ENCODE measurements around the gene CLBA1.
A peak's percentile ranks its signal among the peaks of the same experiment; 100 is the strongest.

The CLBA1 gene

DNA sequence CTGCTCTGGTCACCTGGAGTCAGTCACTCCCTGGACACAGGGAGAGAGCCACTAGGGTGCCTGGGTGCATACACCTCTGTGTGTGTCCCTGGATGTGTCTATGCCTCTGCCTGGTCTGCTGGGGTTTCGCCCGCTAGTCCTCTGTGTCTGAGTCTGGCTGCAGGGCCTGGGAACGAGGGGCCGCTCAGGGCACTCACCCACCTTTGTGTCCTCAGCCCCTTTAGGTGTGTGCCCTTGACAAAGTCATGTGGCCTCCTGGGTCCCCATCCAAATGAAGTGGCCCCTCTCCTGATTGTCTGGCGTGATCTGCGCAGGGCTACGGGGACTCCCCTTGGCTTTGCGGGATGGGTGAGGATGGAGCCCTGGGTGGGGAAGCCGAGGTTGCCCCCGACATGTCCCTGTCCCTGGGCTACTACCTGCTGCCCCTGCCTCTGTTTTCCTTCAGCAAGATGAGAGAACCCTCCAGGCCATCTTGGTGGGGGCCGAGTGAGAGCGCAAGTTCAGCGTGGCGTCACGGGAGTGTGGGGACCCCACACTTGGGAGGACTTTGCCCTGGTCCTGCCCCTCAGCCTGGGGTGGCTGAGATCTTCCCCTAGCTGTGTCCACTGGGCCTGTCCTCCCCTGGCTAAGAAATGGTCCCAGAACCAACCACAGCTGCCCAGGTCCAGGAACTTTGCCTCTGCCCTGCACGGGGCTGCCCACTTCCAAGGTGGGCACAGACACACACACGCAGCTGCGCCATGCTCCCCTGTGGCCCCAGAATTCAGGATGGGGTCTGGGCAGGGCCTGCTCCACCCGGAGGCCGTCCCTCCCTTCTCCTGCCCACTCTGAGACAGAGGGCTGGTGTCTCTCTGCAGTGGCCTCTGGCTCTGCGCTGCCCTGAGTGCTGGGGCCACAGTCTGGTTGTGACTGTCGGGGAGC is 4.7 kb upstream of the CLBA1 start:
- H3K4me3 ChIP-seq (ENCODE audit: low read length), result no peak overlapping the region
- H3K4me1 ChIP-seq (ENCODE audit: control insufficient read depth, insufficient read depth, low read length), result peaks cover 25% of the 10 kb centered on the region
- H3K9ac ChIP-seq (ENCODE audit: low read length), result no peak overlapping the region

DNA sequence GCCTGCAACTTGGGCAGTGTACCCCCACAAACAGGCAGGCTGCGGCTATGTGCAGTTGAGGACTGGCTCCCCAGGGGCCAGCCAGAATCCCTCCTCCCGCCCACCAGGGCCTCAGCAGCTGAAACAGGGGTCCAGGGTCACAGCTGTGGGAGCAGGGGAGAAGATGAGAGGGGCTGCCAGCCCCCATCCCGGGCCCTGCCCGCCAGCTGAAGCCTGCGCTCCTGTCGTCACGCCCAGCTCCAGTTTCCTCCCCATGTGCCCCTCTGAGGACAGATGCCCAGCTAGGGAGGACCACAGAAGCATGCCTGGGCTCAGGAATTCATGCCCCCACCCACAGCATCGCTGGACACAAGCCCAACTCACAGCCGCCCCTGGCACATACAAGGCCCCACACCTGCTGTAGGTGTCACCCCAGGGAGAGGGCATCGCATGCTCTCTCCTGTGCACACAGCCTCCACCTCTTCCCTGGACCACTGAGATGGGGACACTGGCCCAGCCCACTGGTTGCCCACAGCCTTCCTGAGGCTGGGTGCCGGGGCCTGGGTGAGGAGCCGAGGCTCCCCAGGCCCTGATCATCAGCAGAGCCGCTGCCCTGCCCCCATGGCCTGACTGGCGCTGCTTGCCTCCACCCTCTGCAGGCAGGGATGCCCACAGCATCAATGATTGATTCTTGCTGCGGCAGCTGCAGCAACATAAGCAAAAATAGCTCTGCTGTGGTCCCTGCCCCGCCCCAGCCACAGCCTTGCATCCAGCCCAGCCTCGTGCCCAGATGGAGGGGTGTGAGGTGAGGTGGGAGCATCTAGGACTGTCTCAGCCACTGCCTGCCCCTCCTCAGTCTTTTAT is 3.7 kb upstream of the CLBA1 start:
- Histone ChIP-seq H3K4me1 (ENCODE audit: control insufficient read depth, insufficient read depth, low read length) (peaks cover 23% of the 10 kb centered on the region), H3K4me3 (ENCODE audit: low read length) (no peak overlapping the region), H3K36me3 (ENCODE audit: control insufficient read depth, insufficient read depth, low read length) (no peaks in the 10 kb centered on the region), H3K9ac (ENCODE audit: low read length) (no peak overlapping the region), H3K27me3 (ENCODE audit: control insufficient read depth, insufficient read depth, low read length) (peaks cover 21% of the 10 kb centered on the region), H3K9me3 (ENCODE audit: control insufficient read depth, low read length) (no peaks in the 10 kb centered on the region)

More for the DNA sequence above, 4.7 kb upstream of the CLBA1 start:
- Histone ChIP-seq H3K9me3 (ENCODE audit: control insufficient read depth, low read length) (no peaks in the 10 kb centered on the region), H3K27me3 (ENCODE audit: control insufficient read depth, insufficient read depth, low read length) (peaks cover 29% of the 10 kb centered on the region), H3K36me3 (ENCODE audit: control insufficient read depth, insufficient read depth, low read length) (no peaks in the 10 kb centered on the region)

DNA sequence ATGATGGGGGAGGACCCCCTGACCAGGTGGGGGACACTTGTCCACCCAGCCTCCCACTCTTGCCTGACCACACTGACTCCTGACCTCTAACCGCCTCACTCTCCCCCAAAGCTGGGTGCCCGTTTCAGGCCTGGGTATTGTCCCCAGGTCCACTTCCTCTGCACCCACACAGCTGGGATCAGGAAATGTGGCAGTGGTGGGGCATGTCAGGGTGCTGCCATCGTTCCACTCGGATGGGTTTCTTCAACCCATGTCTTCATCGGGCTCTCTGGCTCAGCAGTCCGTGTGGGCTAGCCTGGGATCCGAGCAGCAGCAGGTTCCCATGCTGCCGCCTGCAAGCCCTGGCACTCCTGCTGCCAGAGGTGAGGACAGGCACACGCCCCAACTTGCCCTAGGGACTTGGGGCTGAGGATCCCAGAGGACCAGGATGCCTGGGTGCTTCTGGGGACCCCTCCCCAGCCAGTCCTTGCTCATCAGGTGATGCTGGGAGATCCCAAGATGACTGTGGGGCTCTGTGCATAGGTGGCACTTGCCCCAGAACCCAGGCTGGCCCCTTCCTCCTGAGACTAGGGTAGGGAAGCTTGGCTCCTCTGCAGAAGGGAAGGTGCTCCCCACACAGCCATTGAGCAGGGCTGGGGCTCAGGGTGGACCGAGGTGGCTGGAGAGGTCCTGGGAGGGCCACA is 2.9 kb upstream of the CLBA1 start:
- no peak overlapping the region for H3K4me3 ChIP-seq (ENCODE audit: low read length)
- H3K4me1 ChIP-seq (ENCODE audit: control insufficient read depth, insufficient read depth, low read length), result peaks cover 16% of the 10 kb centered on the region
- no peaks in the 10 kb centered on the region for H3K9me3 ChIP-seq (ENCODE audit: control insufficient read depth, low read length)
- H3K9ac ChIP-seq (ENCODE audit: low read length), result no peak overlapping the region
- H3K27me3 ChIP-seq (ENCODE audit: control insufficient read depth, insufficient read depth, low read length), result peaks cover 13% of the 10 kb centered on the region
- no peaks in the 10 kb centered on the region for H3K36me3 ChIP-seq (ENCODE audit: control insufficient read depth, insufficient read depth, low read length)

DNA sequence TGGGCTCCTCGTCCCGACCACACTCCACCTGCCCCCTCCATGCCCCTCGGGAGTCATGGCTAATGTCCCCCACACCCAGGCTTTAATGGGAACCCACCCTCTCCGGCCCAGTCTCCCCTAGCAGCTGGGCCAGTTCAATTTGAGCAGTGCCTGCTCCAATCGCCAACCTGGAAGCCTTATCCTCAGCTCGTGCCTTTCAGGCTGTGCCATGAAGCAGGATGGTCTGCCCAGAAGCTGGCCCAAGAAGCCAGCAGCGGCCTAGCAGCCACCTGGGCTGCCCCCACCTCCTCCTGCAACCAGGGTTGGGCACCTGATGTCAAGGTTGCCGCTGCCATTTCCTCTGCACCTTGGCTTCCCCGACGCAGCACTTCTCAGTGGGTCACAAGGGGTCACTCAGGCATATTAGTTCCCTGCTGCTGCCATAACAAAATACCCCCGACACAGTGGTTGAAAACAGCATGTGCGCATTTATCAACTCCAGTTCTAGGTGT is 2.3 kb upstream of the CLBA1 start:
- Histone ChIP-seq H3K4me1 (ENCODE audit: control insufficient read depth, insufficient read depth, low read length) (peaks cover 12% of the 10 kb centered on the region), H3K9ac (ENCODE audit: low read length) (no peak overlapping the region), H3K36me3 (ENCODE audit: control insufficient read depth, insufficient read depth, low read length) (no peaks in the 10 kb centered on the region), H3K4me3 (ENCODE audit: low read length) (no peak overlapping the region), H3K27me3 (ENCODE audit: control insufficient read depth, insufficient read depth, low read length) (peaks cover 10% of the 10 kb centered on the region), H3K9me3 (ENCODE audit: control insufficient read depth, low read length) (no peaks in the 10 kb centered on the region)

DNA sequence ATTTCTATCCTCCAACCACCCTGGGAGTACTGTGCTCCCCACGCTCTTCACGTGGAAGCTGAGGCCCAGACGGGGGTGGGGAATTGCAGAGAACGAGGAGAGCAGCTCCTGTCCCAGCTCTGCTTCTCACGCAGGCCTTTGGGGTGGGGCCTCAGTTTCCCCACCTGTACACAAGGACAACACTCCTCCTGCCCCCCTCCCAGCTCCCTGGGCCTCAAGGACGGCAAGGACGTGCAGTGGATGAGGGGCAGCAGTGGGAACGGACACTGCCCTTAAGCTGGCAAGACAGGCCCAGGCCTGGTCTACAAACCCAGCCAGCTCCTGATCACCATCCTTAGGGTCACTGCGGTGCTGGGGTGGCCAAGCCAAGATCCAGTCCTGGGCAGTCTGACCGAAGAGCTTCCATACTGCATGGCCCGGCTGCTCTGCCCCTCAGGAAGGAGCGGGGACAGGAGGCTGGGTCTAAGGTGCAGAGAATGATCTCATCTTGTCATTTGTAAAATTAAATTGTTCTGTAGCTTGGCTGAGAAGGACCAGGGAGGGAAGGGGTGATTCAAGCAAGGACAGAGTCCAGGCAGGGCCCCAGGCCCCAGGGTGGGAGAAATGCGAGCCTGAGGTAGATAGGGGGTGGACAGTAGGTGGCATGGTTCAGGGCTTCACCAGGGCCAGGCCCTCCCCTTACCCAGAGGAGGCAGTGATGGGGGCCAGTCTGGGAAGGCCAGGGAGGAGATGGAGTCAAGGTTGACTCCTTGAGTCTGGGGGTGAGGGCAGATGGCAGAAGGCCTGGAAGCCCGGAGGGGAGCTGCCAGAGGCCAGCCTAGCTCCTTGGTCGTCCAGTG is 1.3 kb upstream of the CLBA1 start:
- Histone ChIP-seq H3K4me1 (ENCODE audit: control insufficient read depth, insufficient read depth, low read length) (peaks cover 8% of the 10 kb centered on the region), H3K9ac (ENCODE audit: low read length) (no peak overlapping the region), H3K27me3 (ENCODE audit: control insufficient read depth, insufficient read depth, low read length) (peaks cover 2% of the 10 kb centered on the region), H3K36me3 (ENCODE audit: control insufficient read depth, insufficient read depth, low read length) (no peaks in the 10 kb centered on the region), H3K4me3 (ENCODE audit: low read length) (no peak overlapping the region), H3K9me3 (ENCODE audit: control insufficient read depth, low read length) (no peaks in the 10 kb centered on the region)

DNA sequence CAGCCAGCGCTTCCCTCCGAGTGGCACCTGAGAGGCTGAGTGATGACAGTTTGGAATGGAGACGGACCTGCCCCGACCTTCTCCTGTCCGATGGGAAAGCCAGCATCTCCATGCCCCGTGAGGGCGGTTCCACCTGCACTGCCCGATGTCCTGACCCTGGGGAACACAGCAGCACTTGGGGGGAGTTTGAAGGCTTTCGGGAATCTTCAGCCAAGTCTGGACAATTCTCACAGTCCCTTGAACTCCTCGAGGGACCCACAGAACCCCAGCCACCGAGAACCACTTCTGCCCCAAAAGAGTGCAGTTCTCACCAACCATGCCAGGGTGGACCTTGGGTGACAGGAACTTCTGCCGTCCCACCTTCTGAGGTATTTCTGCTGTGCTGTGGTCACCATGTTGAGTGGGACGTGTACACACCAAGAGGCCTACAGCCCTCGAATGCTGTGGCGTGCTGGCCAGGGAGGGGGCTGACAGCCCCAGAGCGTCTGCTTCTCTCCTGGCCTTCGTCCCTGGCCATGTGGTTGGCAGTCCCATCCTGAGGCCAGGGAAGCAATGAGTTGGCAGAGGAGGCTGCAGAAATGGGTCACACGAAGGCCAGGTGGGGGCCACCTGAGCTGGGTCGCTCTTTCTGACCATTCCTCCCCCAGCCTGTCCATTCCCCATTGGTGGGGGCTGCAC is 1.0 kb downstream of the CLBA1 start:
- H3K9ac ChIP-seq (ENCODE audit: low read length), result peak overlapping the region; percentile 71
- no peaks in the 10 kb centered on the region for H3K27me3 ChIP-seq (ENCODE audit: control insufficient read depth, insufficient read depth, low read length)
- peak overlapping the region; percentile 46 for H3K4me3 ChIP-seq (ENCODE audit: low read length)
- no peaks in the 10 kb centered on the region for H3K36me3 ChIP-seq (ENCODE audit: control insufficient read depth, insufficient read depth, low read length)
- peaks cover 8% of the 10 kb centered on the region for H3K4me1 ChIP-seq (ENCODE audit: control insufficient read depth, insufficient read depth, low read length)
- no peaks in the 10 kb centered on the region for H3K9me3 ChIP-seq (ENCODE audit: control insufficient read depth, low read length)

DNA sequence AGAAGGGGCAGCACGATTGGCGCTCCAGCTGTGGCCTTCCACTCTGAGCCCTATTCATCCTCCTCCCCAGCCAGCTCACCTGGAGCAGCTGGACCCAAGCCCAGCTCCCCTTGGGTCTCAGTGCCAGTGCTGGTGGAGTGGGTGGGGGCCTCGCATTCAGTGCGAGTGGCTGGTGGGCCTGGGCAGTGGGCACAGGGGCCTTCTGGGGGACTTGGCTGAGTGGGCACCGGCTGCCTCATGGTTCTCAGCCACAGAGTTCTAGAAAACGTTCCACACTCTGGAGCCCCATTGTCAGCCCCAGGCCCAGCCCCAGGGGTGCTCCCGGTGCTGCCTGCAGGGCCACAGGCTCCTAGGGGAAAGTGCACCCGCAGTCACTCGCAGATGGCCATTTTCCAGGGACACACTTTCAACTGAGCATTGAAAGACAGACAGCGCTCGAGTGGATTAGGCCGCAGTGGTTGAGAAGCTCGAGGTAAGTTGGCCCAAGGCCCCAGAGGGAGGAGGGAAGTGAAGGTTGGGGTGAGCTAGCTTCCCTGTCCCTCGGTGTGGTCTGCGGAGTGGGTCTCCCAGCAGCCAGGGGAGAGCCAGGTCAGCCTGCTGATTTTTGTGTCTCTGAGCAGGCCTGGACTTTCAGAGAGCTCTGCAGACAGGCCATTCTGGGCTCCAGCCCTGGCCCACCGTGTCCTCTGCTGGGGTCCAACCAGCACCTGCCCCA is 3.8 kb downstream of the CLBA1 start:
- no peak overlapping the region for H3K9ac ChIP-seq (ENCODE audit: low read length)
- H3K36me3 ChIP-seq (ENCODE audit: control insufficient read depth, insufficient read depth, low read length), result peaks cover 6% of the 10 kb centered on the region
- peaks cover 8% of the 10 kb centered on the region for H3K4me1 ChIP-seq (ENCODE audit: control insufficient read depth, insufficient read depth, low read length)
- H3K9me3 ChIP-seq (ENCODE audit: control insufficient read depth, low read length), result no peaks in the 10 kb centered on the region
- no peak overlapping the region for H3K4me3 ChIP-seq (ENCODE audit: low read length)
- no peaks in the 10 kb centered on the region for H3K27me3 ChIP-seq (ENCODE audit: control insufficient read depth, insufficient read depth, low read length)

DNA sequence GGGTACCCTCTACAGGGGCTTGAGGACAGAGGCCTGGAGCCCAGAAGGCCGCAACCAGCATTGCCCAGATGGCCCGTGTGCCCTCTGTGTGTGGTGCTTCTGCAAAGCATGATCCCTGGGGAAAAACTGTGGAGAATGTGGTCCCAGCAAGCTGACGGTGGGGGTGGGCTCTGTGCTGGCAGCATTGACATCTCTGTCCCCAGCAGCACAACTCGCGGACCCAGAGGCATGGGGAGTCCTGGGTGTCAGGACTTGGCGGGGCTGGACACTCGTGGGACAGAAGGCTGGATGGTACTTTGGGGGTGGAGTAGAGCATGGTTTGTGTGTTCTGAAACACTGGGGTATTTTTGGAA is 4.3 kb downstream of the CLBA1 start:
- peaks cover 8% of the 10 kb centered on the region for H3K4me1 ChIP-seq (ENCODE audit: control insufficient read depth, insufficient read depth, low read length)
- no peaks in the 10 kb centered on the region for H3K27me3 ChIP-seq (ENCODE audit: control insufficient read depth, insufficient read depth, low read length)
- no peak overlapping the region for H3K9ac ChIP-seq (ENCODE audit: low read length)
- H3K36me3 ChIP-seq (ENCODE audit: control insufficient read depth, insufficient read depth, low read length), result peaks cover 6% of the 10 kb centered on the region
- H3K4me3 ChIP-seq (ENCODE audit: low read length), result no peak overlapping the region
- H3K9me3 ChIP-seq (ENCODE audit: control insufficient read depth, low read length), result no peaks in the 10 kb centered on the region

DNA sequence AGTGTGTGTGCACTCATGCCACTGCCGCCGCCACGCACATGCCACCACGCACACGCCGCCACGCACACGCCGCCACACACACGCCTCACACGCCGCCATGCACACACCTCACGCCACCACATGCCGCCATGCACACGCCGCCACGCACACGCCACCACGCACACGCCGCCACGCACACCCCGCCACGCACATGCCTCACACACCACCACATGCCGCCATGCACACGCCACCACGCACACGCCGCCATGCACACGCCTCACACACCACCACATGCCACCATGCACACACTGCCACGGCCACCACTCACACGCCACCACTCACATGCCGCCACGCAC is 6.3 kb downstream of the CLBA1 start:
- Histone ChIP-seq H3K4me3 (ENCODE audit: low read length) (no peak overlapping the region), H3K9me3 (ENCODE audit: control insufficient read depth, low read length) (no peaks in the 10 kb centered on the region), H3K4me1 (ENCODE audit: control insufficient read depth, insufficient read depth, low read length) (peaks cover under 1% of the 10 kb centered on the region), H3K36me3 (ENCODE audit: control insufficient read depth, insufficient read depth, low read length) (peaks cover 11% of the 10 kb centered on the region), H3K9ac (ENCODE audit: low read length) (no peak overlapping the region), H3K27me3 (ENCODE audit: control insufficient read depth, insufficient read depth, low read length) (no peaks in the 10 kb centered on the region)

DNA sequence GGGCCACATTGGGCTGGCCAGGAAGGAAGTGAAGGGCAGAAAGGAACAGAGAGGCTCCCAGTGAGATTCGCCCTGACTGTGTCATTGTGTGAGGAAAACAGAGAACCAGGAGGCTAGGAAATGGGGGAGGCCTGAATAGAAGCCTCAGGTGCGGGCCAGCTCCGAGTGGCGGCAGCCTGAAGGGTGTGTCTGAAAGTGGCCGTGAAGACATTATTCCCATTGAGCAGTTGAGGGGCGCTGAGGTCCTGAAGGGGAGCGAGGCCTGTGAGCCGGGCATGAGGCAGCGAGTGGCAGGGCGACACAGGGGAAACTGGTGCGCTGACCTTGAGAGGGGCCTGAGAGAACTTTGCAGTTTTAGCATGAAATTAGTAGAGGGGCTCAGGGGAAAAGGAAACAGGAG is 6.9 kb downstream of the CLBA1 start:
- Histone ChIP-seq H3K9ac (ENCODE audit: low read length) (no peak overlapping the region), H3K4me3 (ENCODE audit: low read length) (no peak overlapping the region), H3K36me3 (ENCODE audit: control insufficient read depth, insufficient read depth, low read length) (peaks cover 13% of the 10 kb centered on the region), H3K27me3 (ENCODE audit: control insufficient read depth, insufficient read depth, low read length) (no peaks in the 10 kb centered on the region), H3K4me1 (ENCODE audit: control insufficient read depth, insufficient read depth, low read length) (no peaks in the 10 kb centered on the region), H3K9me3 (ENCODE audit: control insufficient read depth, low read length) (no peaks in the 10 kb centered on the region)
